Epidermal melanocyte (primary cell): ENCODE data around the gene PRR33.

Experiments
- DNase-seq: peaks from one replicate; pipeline ENCODE4 v3.0.0; 2011; ENCODE audit warnings: low spot score; ENCODE audit not compliant: insufficient read length

Gene PRR33

GRCh38 chr11:1863352-1864216 lies 28.1 kb downstream of the PRR33 start:
- peak; percentile 95 for DNase-seq

- no peak for DNase-seq
Observed at GRCh38 chr11:1862588-1863351, 28.9 kb downstream of the PRR33 start.

- no peak for DNase-seq
Observed at GRCh38 chr11:1861435-1862411, 30.0 kb downstream of the PRR33 start.

- no peak for DNase-seq
Observed at GRCh38 chr11:1860108-1860507, 31.6 kb downstream of the PRR33 start.

GRCh38 chr11:1859004-1859403 lies 32.7 kb downstream of the PRR33 start:
- DNase-seq: no peak

- DNase-seq: no peak
Observed at GRCh38 chr11:1858576-1858975, 33.1 kb downstream of the PRR33 start.

GRCh38 chr11:1858154-1858553 lies 33.5 kb downstream of the PRR33 start:
- no peak for DNase-seq

GRCh38 chr11:1857064-1857463 lies 34.6 kb downstream of the PRR33 start:
- no peak for DNase-seq

GRCh38 chr11:1856306-1857005 lies 35.2 kb downstream of the PRR33 start:
- no peak for DNase-seq

GRCh38 chr11:1855886-1856265 lies 35.8 kb downstream of the PRR33 start:
- no peak for DNase-seq

GRCh38 chr11:1854949-1855885 lies 36.5 kb downstream of the PRR33 start:
- DNase-seq: no peak

- DNase-seq: no peak
Observed at GRCh38 chr11:1854132-1854948, 37.4 kb downstream of the PRR33 start.

- DNase-seq: no peak
Observed at GRCh38 chr11:1853376-1854131, 38.1 kb downstream of the PRR33 start.

GRCh38 chr11:1852877-1853276 lies 38.8 kb downstream of the PRR33 start, which contains the start of gene LSP1:
Gene LSP1 (plus strand): TSS chr11:1853084. CDS start chr11:1853145, 61 bp downstream.
- no peak for DNase-seq

GRCh38 chr11:1852271-1852876 lies 39.3 kb downstream of the PRR33 start:
- no peak for DNase-seq

GRCh38 chr11:1851468-1852180 lies 40.1 kb downstream of the PRR33 start:
- no peak for DNase-seq
